ENCODE data around the gene TFIP11.

Gene TFIP11

GRCh38 chr22:26527167-26527566, 14.9 kb upstream of the TFIP11 start:
- Histone ChIP-seq H3K9ac (ENCODE audit: low read length in 2 of 2) (no peak overlapping the region), H3K27me3 (ENCODE audit: control insufficient read depth in 1 of 2, insufficient read depth in 2 of 2, low read length in 2 of 2) (no peaks in the 10 kb centered on the region), H3K36me3 (ENCODE audit: control insufficient read depth in 2 of 2, insufficient read depth in 2 of 2, low read length in 2 of 2) (peaks cover 0 to 6% of the 10 kb centered on the region in 2 donors), H3K4me3 (ENCODE audit: low read length in 2 of 2) (no peak overlapping the region), H3K27ac (ENCODE audit: low read length) (no peak overlapping the region), H3K9me3 (ENCODE audit: control insufficient read depth in 2 of 2, low read length in 2 of 2) (no peaks in the 10 kb centered on the region), H3K4me1 (ENCODE audit: control insufficient read depth, insufficient read depth, low read length) (no peaks in the 10 kb centered on the region)

- Histone ChIP-seq H3K9ac (ENCODE audit: low read length in 2 of 2) (no peak overlapping the region), H3K36me3 (ENCODE audit: control insufficient read depth in 2 of 2, insufficient read depth in 2 of 2, low read length in 2 of 2) (peaks cover 0 to 6% of the 10 kb centered on the region in 2 donors), H3K27ac (ENCODE audit: low read length) (no peak overlapping the region), H3K9me3 (ENCODE audit: control insufficient read depth in 2 of 2, low read length in 2 of 2) (no peaks in the 10 kb centered on the region), H3K4me3 (ENCODE audit: low read length in 2 of 2) (no peak overlapping the region), H3K27me3 (ENCODE audit: control insufficient read depth in 1 of 2, insufficient read depth in 2 of 2, low read length in 2 of 2) (no peaks in the 10 kb centered on the region), H3K4me1 (ENCODE audit: control insufficient read depth, insufficient read depth, low read length) (no peaks in the 10 kb centered on the region)
Measured at GRCh38 chr22:26525946-26526564, 13.8 kb upstream of the TFIP11 start.

- no peak overlapping the region for H3K27ac ChIP-seq (ENCODE audit: low read length)
- peaks cover 0 to 6% of the 10 kb centered on the region in 2 donors for H3K36me3 ChIP-seq (ENCODE audit: control insufficient read depth in 2 of 2, insufficient read depth in 2 of 2, low read length in 2 of 2)
- H3K9ac ChIP-seq (ENCODE audit: low read length in 2 of 2) = no peak overlapping the region
- H3K4me1 ChIP-seq (ENCODE audit: control insufficient read depth, insufficient read depth, low read length) = no peaks in the 10 kb centered on the region
- no peaks in the 10 kb centered on the region for H3K9me3 ChIP-seq (ENCODE audit: control insufficient read depth in 2 of 2, low read length in 2 of 2)
- H3K4me3 ChIP-seq (ENCODE audit: low read length in 2 of 2) = no peak overlapping the region
- no peaks in the 10 kb centered on the region for H3K27me3 ChIP-seq (ENCODE audit: control insufficient read depth in 1 of 2, insufficient read depth in 2 of 2, low read length in 2 of 2)
Measured at GRCh38 chr22:26524870-26525269, 12.6 kb upstream of the TFIP11 start.

GRCh38 chr22:26522592-26522991, 10.3 kb upstream of the TFIP11 start:
- no peaks in the 10 kb centered on the region for H3K4me1 ChIP-seq (ENCODE audit: control insufficient read depth, insufficient read depth, low read length)
- no peak overlapping the region for H3K27ac ChIP-seq (ENCODE audit: low read length)
- H3K36me3 ChIP-seq (ENCODE audit: control insufficient read depth in 2 of 2, insufficient read depth in 2 of 2, low read length in 2 of 2) = peaks cover 0 to 6% of the 10 kb centered on the region in 2 donors

GRCh38 chr22:26522012-26522411, 9.7 kb upstream of the TFIP11 start:
- Histone ChIP-seq H3K9me3 (ENCODE audit: control insufficient read depth in 2 of 2, low read length in 2 of 2) (no peaks in the 10 kb centered on the region), H3K36me3 (ENCODE audit: control insufficient read depth in 2 of 2, insufficient read depth in 2 of 2, low read length in 2 of 2) (peaks cover 0 to 6% of the 10 kb centered on the region in 2 donors), H3K27ac (ENCODE audit: low read length) (no peak overlapping the region)

More at GRCh38 chr22:26522592-26522991, 10.3 kb upstream of the TFIP11 start:
- Histone ChIP-seq H3K9ac (ENCODE audit: low read length in 2 of 2) (no peak overlapping the region), H3K27me3 (ENCODE audit: control insufficient read depth in 1 of 2, insufficient read depth in 2 of 2, low read length in 2 of 2) (no peaks in the 10 kb centered on the region), H3K4me3 (ENCODE audit: low read length in 2 of 2) (no peak overlapping the region), H3K9me3 (ENCODE audit: control insufficient read depth in 2 of 2, low read length in 2 of 2) (no peaks in the 10 kb centered on the region)

GRCh38 chr22:26517429-26517828, 5.2 kb upstream of the TFIP11 start:
- Histone ChIP-seq H3K36me3 (ENCODE audit: control insufficient read depth in 2 of 2, insufficient read depth in 2 of 2, low read length in 2 of 2) (no peaks in the 10 kb centered on the region), H3K9me3 (ENCODE audit: control insufficient read depth in 2 of 2, low read length in 2 of 2) (no peaks in the 10 kb centered on the region), H3K4me1 (ENCODE audit: control insufficient read depth, insufficient read depth, low read length) (peaks cover 3% of the 10 kb centered on the region), H3K27me3 (ENCODE audit: control insufficient read depth in 1 of 2, insufficient read depth in 2 of 2, low read length in 2 of 2) (no peaks in the 10 kb centered on the region), H3K9ac (ENCODE audit: low read length in 2 of 2) (no peak overlapping the region), H3K27ac (ENCODE audit: low read length) (no peak overlapping the region), H3K4me3 (ENCODE audit: low read length in 2 of 2) (no peak overlapping the region)

More at GRCh38 chr22:26522012-26522411, 9.7 kb upstream of the TFIP11 start:
- no peak overlapping the region for H3K4me3 ChIP-seq (ENCODE audit: low read length in 2 of 2)
- no peaks in the 10 kb centered on the region for H3K27me3 ChIP-seq (ENCODE audit: control insufficient read depth in 1 of 2, insufficient read depth in 2 of 2, low read length in 2 of 2)
- no peak overlapping the region for H3K9ac ChIP-seq (ENCODE audit: low read length in 2 of 2)
- no peaks in the 10 kb centered on the region for H3K4me1 ChIP-seq (ENCODE audit: control insufficient read depth, insufficient read depth, low read length)

GRCh38 chr22:26516503-26516902, 4.2 kb upstream of the TFIP11 start:
- peaks cover 10% of the 10 kb centered on the region for H3K4me1 ChIP-seq (ENCODE audit: control insufficient read depth, insufficient read depth, low read length)
- H3K27ac ChIP-seq (ENCODE audit: low read length) = no peak overlapping the region
- H3K9me3 ChIP-seq (ENCODE audit: control insufficient read depth in 2 of 2, low read length in 2 of 2) = no peaks in the 10 kb centered on the region
- H3K9ac ChIP-seq (ENCODE audit: low read length in 2 of 2) = no peak overlapping the region
- no peaks in the 10 kb centered on the region for H3K27me3 ChIP-seq (ENCODE audit: control insufficient read depth in 1 of 2, insufficient read depth in 2 of 2, low read length in 2 of 2)
- H3K36me3 ChIP-seq (ENCODE audit: control insufficient read depth in 2 of 2, insufficient read depth in 2 of 2, low read length in 2 of 2) = no peaks in the 10 kb centered on the region
- H3K4me3 ChIP-seq (ENCODE audit: low read length in 2 of 2) = no peak overlapping the region

- H3K27me3 ChIP-seq (ENCODE audit: control insufficient read depth in 1 of 2, insufficient read depth in 2 of 2, low read length in 2 of 2) = no peaks in the 10 kb centered on the region
- H3K4me3 ChIP-seq (ENCODE audit: low read length in 2 of 2) = no peak overlapping the region
- H3K36me3 ChIP-seq (ENCODE audit: control insufficient read depth in 2 of 2, insufficient read depth in 2 of 2, low read length in 2 of 2) = no peaks in the 10 kb centered on the region
- H3K4me1 ChIP-seq (ENCODE audit: control insufficient read depth, insufficient read depth, low read length) = peaks cover 13% of the 10 kb centered on the region
- no peak overlapping the region for H3K27ac ChIP-seq (ENCODE audit: low read length)
- H3K9me3 ChIP-seq (ENCODE audit: control insufficient read depth in 2 of 2, low read length in 2 of 2) = no peaks in the 10 kb centered on the region
- no peak overlapping the region for H3K9ac ChIP-seq (ENCODE audit: low read length in 2 of 2)
Measured at GRCh38 chr22:26515931-26516330, 3.7 kb upstream of the TFIP11 start.

- no peaks in the 10 kb centered on the region for H3K9me3 ChIP-seq (ENCODE audit: control insufficient read depth in 2 of 2, low read length in 2 of 2)
- H3K4me3 ChIP-seq (ENCODE audit: low read length in 2 of 2) = no peak overlapping the region
- H3K27ac ChIP-seq (ENCODE audit: low read length) = no peak overlapping the region
- H3K9ac ChIP-seq (ENCODE audit: low read length in 2 of 2) = no peak overlapping the region
- H3K4me1 ChIP-seq (ENCODE audit: control insufficient read depth, insufficient read depth, low read length) = peaks cover 13% of the 10 kb centered on the region
- H3K27me3 ChIP-seq (ENCODE audit: control insufficient read depth in 1 of 2, insufficient read depth in 2 of 2, low read length in 2 of 2) = no peaks in the 10 kb centered on the region
- peaks cover 5 to 6% of the 10 kb centered on the region in 2 donors for H3K36me3 ChIP-seq (ENCODE audit: control insufficient read depth in 2 of 2, insufficient read depth in 2 of 2, low read length in 2 of 2)
Measured at GRCh38 chr22:26514419-26515161, 2.3 kb upstream of the TFIP11 start.

GRCh38 chr22:26513838-26514237, 1.6 kb upstream of the TFIP11 start:
- H3K4me1 ChIP-seq (ENCODE audit: control insufficient read depth, insufficient read depth, low read length) = peaks cover 13% of the 10 kb centered on the region
- H3K27me3 ChIP-seq (ENCODE audit: control insufficient read depth in 1 of 2, insufficient read depth in 2 of 2, low read length in 2 of 2) = no peaks in the 10 kb centered on the region
- no peak overlapping the region for H3K27ac ChIP-seq (ENCODE audit: low read length)
- peaks cover 11 to 13% of the 10 kb centered on the region in 2 donors for H3K36me3 ChIP-seq (ENCODE audit: control insufficient read depth in 2 of 2, insufficient read depth in 2 of 2, low read length in 2 of 2)
- no peaks in the 10 kb centered on the region for H3K9me3 ChIP-seq (ENCODE audit: control insufficient read depth in 2 of 2, low read length in 2 of 2)
- H3K9ac ChIP-seq (ENCODE audit: low read length in 2 of 2) = no peak overlapping the region
- no peak overlapping the region for H3K4me3 ChIP-seq (ENCODE audit: low read length in 2 of 2)

- Histone ChIP-seq H3K4me1 (ENCODE audit: control insufficient read depth, insufficient read depth, low read length) (peaks cover 13% of the 10 kb centered on the region), H3K9ac (ENCODE audit: low read length in 2 of 2) (no peak overlapping the region), H3K36me3 (ENCODE audit: control insufficient read depth in 2 of 2, insufficient read depth in 2 of 2, low read length in 2 of 2) (peaks cover 44 to 50% of the 10 kb centered on the region in 2 donors), H3K9me3 (ENCODE audit: control insufficient read depth in 2 of 2, low read length in 2 of 2) (no peaks in the 10 kb centered on the region), H3K4me3 (ENCODE audit: low read length in 2 of 2) (no peak overlapping the region), H3K27me3 (ENCODE audit: control insufficient read depth in 1 of 2, insufficient read depth in 2 of 2, low read length in 2 of 2) (no peaks in the 10 kb centered on the region), H3K27ac (ENCODE audit: low read length) (no peak overlapping the region)
Measured at GRCh38 chr22:26508148-26508547, 4.1 kb downstream of the TFIP11 start.
